ENCODE data around the gene ARPP19. TPM values are rescaled to one million over a fixed set of nuclear protein-coding genes. Genes with fewer than 3 reads are reported as not detected.
"Not testable (repeated sequence)": the region's sequence is repeated elsewhere in the genome, so short reads cannot be mapped to it uniquely, and the experiment has no call there.

The ARPP19 gene
- total RNA-seq, 4 donors from 2014 or later = 37.7 to 106 (median 63.7) TPM

DNA sequence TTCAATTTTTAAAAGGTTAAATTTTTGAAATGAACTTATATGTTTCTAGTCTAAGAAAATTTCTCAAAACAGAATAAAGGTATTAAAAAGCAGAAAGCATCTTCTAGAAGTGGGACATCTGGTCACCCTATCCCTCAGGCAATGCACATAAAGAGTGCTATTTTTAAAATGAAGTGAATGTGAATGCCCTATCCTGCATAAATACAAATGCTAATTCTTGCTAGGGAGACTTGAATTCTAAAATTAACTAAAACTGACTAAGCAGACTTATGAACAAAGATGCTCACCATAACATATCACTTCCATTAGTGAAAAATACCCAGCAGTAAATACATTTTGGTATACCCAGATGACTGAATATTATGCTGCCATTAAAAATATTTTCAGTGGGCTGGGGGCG, 51.8 kb downstream of the ARPP19 start:
- Histone ChIP-seq H3K4me3 (no peak overlapping the region), H3K4me1 (no peaks in the 10 kb centered on the region), H3K36me3 (no peaks in the 10 kb centered on the region), H3K27ac (no peak overlapping the region), H3K9me3 (no peaks in the 10 kb centered on the region), H3K27me3 (no peaks in the 10 kb centered on the region)
- no peak for DNase-seq
- TF ChIP-seq, protein P1, sequence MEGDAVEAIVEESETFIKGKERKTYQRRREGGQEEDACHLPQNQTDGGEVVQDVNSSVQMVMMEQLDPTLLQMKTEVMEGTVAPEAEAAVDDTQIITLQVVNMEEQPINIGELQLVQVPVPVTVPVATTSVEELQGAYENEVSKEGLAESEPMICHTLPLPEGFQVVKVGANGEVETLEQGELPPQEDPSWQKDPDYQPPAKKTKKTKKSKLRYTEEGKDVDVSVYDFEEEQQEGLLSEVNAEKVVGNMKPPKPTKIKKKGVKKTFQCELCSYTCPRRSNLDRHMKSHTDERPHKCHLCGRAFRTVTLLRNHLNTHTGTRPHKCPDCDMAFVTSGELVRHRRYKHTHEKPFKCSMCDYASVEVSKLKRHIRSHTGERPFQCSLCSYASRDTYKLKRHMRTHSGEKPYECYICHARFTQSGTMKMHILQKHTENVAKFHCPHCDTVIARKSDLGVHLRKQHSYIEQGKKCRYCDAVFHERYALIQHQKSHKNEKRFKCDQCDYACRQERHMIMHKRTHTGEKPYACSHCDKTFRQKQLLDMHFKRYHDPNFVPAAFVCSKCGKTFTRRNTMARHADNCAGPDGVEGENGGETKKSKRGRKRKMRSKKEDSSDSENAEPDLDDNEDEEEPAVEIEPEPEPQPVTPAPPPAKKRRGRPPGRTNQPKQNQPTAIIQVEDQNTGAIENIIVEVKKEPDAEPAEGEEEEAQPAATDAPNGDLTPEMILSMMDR (IDR thresholded peaks at IDR 0.05) = no peak
- no peak for TF ChIP-seq POLR2A (IDR thresholded peaks at IDR 0.05)

DNA sequence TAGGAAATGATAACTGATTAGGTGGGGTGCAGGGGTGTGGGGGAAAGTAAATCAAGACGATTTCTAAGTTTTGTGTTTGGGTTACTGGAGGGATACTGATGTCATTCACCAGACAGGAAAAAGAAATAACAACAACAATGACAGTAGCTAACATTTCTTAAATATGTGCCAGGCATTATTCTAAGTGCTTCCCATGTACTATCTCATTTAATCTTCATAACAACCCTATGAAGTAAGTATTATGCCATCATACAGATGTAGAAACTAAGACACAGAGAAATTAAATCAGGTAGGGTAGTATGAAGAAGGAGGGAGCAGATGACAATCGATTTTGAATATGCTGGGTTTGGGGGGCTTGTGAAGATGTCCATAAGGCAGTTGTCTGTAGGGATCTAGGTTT, 53.5 kb downstream of the ARPP19 start:
- no peaks in the 10 kb centered on the region for H3K36me3 ChIP-seq
- H3K9me3 ChIP-seq = no peaks in the 10 kb centered on the region
- TF ChIP-seq POLR2A (IDR thresholded peaks at IDR 0.05) = no peak
- TF ChIP-seq, protein P1 (IDR thresholded peaks at IDR 0.05) = no peak
- H3K4me3 ChIP-seq = no peak overlapping the region
- H3K27ac ChIP-seq = no peak overlapping the region
- no peak for DNase-seq
- no peaks in the 10 kb centered on the region for H3K4me1 ChIP-seq
- H3K27me3 ChIP-seq = no peaks in the 10 kb centered on the region

DNA sequence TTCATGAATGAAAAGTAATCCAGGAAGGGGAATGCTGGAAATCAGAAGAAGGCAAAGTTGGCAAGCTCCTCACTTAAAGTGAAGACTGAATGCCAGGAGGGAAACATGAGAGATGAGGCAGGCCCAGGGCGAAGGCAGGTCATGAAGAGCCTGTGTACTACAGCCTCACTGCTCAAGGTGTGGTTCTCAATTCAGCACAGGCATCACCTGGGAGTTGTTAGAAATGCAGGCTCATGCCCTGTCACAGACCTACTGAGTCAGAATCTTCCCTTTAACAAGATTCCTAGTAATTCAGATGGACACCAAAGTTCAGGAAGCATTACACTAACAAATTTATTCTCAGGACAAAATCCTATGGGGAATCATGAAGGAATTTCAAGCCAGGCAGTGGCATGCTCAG, 54.3 kb downstream of the ARPP19 start:
- no peak for DNase-seq
- Histone ChIP-seq H3K4me3 (no peak overlapping the region), H3K36me3 (no peaks in the 10 kb centered on the region), H3K27me3 (no peaks in the 10 kb centered on the region), H3K4me1 (no peaks in the 10 kb centered on the region), H3K27ac (no peak overlapping the region), H3K9me3 (no peaks in the 10 kb centered on the region)
- TF ChIP-seq POLR2A (IDR thresholded peaks at IDR 0.05) = no peak
- TF ChIP-seq, protein P1 (IDR thresholded peaks at IDR 0.05) = no peak

DNA sequence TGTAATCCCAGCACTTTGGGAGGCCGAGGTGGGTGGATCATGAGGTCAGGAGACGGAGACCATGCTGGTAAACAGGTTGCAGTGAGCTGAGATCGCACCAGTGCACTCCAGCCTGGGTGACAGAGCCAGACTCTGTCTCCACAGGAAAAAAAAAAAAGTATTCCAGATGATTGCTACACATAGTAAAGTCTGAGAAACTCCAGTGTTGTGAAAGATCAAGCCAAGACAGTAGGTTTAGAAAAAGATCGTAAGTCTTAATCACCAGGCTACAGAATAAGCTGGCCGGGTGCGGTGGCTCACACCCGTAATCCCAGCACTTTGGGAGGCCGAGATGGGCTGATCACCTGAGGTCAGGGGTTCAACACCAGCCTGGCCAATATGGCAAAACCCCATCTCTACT, 56.0 kb downstream of the ARPP19 start:
- not testable (repeated sequence) for H3K4me1 ChIP-seq, H3K4me3 ChIP-seq, H3K27ac ChIP-seq, H3K36me3 ChIP-seq, H3K27me3 ChIP-seq, H3K9me3 ChIP-seq, DNase-seq

DNA sequence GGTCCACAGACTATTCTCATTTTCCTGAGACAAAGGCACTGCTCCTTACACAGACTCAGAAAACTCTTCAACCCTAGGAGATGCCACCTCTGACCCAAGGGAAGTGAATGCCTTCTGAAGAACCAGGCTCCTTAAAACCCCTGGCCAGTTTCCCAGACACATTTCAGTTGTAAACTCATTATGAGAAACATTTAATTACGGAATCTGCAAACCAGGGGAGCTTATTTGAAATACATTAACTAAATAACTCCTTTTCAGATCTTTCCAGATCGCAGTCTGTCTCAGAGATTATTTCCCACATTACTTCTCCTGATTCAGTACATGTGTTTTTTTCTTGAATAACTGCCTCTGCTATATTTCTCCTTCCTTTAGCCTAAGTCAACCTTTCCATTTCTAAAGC, 57.7 kb downstream of the ARPP19 start:
- no peak overlapping the region for H3K4me3 ChIP-seq
- H3K27ac ChIP-seq = no peak overlapping the region
- DNase-seq = no peak
- TF ChIP-seq, protein P1 (IDR thresholded peaks at IDR 0.05) = no peak
- TF ChIP-seq POLR2A (IDR thresholded peaks at IDR 0.05) = no peak
- no peaks in the 10 kb centered on the region for H3K36me3 ChIP-seq
- H3K27me3 ChIP-seq = no peaks in the 10 kb centered on the region
- no peaks in the 10 kb centered on the region for H3K4me1 ChIP-seq
- no peaks in the 10 kb centered on the region for H3K9me3 ChIP-seq

DNA sequence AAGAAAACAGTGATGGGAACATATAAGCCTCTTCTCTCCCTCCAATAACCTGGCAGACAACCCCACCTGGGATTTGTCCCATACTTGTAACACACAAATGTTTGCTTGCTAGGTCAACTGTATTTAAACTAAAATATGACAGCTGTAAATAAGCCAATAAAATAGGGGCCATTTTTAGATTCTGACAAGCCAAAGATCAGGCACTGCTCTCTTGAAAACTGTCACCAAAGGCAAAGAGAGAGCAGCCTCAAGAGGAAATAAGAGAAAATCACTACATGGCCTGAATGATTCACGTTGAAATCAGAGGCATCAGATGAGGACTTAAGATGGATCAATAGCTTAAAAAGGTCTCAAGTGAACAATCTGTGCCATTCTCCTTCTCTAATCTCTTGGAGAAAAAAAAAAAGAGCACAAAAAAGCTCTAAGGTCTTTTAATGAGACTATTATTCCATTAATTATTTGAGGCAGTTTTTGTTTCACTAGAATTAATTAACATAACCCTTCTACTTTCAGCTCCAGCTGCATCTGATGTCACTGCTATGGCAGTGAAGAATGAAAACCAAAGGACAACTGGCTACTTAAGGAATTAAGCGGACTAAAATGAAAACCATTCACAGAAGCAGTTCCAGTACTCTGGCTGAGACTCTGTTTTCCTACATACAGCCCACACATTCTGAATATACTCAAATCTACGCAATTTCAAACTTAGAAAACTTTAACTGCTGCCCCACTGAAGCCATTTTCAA, 59.2 kb downstream of the ARPP19 start:
- DNase-seq = no peak
- TF ChIP-seq POLR2A (IDR thresholded peaks at IDR 0.05) = no peak
- TF ChIP-seq, protein P1 (IDR thresholded peaks at IDR 0.05) = no peak
- H3K4me1 ChIP-seq = no peaks in the 10 kb centered on the region
- H3K9me3 ChIP-seq = no peaks in the 10 kb centered on the region
- no peaks in the 10 kb centered on the region for H3K27me3 ChIP-seq
- H3K36me3 ChIP-seq = no peaks in the 10 kb centered on the region
- H3K27ac ChIP-seq = no peak overlapping the region
- no peak overlapping the region for H3K4me3 ChIP-seq

All from Peyer's patch (tissue), 4 donors.